ENCODE results near the gene RELCH.
A peak's percentile ranks its signal among the peaks of the same experiment; 100 is the strongest.

Gene RELCH

DNA sequence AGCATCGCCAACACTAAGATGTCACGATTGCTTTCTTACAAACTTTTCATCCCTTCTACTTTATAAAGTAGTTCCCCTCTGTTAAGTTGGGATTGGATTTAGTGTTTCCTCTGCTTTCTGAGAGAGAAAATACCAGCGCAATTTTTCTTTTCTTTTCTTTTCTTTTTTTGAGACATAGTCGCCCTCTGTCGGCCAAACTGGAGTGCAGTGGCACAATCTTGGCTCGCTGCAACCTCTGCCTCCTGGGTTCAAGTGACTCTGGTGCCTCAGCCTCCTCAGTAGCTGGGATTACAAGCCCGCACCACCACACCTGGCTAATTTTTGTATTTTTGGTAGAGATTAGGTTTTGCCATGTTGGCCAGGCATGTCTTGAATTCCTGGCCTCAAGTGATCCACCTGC, 9.0 kb downstream of the RELCH start:
- DNase-seq (ENCODE audit: low read depth), result no peak

- no peak for DNase-seq (ENCODE audit: low read depth)
Observed at GRCh38 chr18:62196980-62197379, 9.9 kb downstream of the RELCH start.

GRCh38 chr18:62198259-62198658, 11.2 kb downstream of the RELCH start:
- DNase-seq (ENCODE audit: low read depth), result no peak

DNA sequence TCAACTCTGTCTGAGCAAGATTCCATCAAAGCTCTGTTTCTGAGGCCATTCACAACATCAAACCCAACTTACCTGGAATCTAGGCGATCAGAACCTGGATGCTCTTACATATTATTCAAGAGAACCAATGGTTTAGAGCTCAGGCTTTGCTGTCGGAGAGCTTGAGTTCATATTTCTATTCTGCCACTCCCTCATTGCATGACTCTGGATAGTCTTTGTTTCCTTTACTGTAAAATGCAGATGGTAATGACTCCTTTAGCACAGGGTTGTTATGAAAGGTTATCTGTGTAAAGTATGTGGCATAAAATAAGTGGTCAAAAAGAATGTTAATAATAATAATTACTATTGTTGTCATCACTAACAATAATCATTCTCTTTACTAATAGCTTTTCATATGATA, 12.6 kb downstream of the RELCH start:
- no peak for DNase-seq (ENCODE audit: low read depth)

GRCh38 chr18:62200121-62200914, 13.3 kb downstream of the RELCH start:
- no peak for DNase-seq (ENCODE audit: low read depth)

GRCh38 chr18:62201870-62202269, 14.8 kb downstream of the RELCH start:
- no peak for DNase-seq (ENCODE audit: low read depth)

GRCh38 chr18:62205824-62206223, 18.8 kb downstream of the RELCH start:
- DNase-seq (ENCODE audit: low read depth), result no peak

GRCh38 chr18:62206593-62206992, 19.5 kb downstream of the RELCH start:
- no peak for DNase-seq (ENCODE audit: low read depth)

GRCh38 chr18:62209046-62209445, 22.0 kb downstream of the RELCH start:
- no peak for DNase-seq (ENCODE audit: low read depth)

DNA sequence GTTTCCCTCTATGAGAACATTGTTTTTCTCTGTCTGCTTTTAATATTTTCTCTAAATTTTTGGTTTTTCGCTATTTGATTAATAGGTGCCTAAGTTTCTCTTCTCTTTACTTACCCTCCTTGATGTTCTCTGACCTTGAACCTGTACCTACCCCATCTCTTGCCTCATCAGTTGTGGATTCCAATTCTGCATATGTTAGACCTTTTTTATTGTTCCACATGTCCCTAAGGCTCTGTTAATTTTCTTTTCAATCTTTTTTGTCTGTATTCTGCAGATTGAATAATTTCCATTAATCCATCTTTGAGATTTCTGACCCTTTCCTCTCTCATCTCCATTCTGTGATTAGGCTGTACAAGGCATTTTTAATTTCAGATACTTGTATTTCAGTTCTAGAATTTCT, 23.1 kb downstream of the RELCH start:
- no peak for DNase-seq (ENCODE audit: low read depth)

DNA sequence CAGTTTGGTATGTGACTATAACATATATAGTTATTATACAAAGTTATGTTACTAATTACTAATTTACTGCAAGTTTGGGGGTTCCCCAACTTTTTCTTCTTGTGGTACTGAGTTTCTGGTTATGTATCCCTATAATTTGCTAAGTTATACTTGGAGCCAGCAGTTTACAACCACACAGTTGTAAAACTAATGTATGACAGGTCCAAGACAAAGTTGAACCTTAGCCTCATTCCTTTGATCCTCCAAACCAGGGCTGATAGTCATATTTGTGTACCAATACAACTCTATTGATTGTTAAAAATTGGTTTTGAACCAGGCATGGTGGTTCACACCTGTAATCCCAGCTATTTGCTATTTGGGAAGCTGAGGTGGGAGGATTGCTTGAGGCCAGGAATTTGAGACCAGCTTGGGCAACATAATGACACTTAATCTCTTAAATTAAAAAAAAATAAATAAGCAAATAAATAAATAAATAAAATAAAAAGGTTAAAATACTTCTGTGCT, 24.3 kb downstream of the RELCH start:
- no peak for DNase-seq (ENCODE audit: low read depth)

- DNase-seq (ENCODE audit: low read depth), result no peak
Observed at GRCh38 chr18:62214790-62215189, 27.7 kb downstream of the RELCH start.

GRCh38 chr18:62224229-62224628, 37.2 kb downstream of the RELCH start:
- DNase-seq (ENCODE audit: low read depth), result no peak

- no peak for DNase-seq (ENCODE audit: low read depth)
Observed at GRCh38 chr18:62226047-62226446, 39.0 kb downstream of the RELCH start.

DNA sequence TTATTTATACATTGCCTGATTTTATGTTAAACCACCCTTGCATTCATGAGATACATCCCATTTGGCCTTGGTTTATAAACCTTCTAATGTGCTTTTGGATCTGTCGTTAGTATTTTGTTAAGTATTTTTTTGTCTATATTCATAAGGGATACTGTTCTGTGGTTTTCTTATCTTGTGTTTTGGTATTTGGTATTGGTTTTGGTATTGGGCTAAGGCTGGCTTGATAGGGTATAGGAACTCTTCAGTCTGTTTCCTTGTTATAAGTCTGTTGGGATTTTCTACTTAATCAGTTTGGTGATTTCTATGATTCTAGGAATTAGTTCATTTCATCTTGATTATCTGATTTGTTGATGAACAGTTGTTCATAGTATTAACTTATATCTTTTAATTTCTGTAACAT, 49.2 kb downstream of the RELCH start:
- DNase-seq (ENCODE audit: low read depth), result no peak

- no peak for DNase-seq (ENCODE audit: low read depth)
Observed at GRCh38 chr18:62239475-62239874, 52.4 kb downstream of the RELCH start.

DNA sequence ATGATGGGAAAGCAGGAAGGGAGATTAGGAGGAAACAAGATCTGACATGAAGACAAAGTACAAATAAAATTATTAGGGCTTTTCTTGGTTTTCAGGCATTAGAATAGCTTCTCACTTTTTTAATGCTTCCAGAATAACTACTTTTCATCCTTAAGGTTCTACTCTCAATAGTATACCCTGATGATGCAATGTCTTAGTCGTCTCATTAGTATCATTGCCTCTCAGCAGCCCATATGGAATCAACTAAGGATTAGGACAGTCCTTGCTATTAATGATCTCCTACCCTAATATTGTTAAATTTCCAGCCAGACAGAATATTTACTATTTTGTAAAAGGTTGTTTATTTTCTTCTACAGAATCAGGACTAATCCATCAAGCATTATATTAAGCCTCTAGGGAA, 55.9 kb downstream of the RELCH start:
- no peak for DNase-seq (ENCODE audit: low read depth)

- no peak for DNase-seq (ENCODE audit: low read depth)
Observed at GRCh38 chr18:62245177-62245576, 58.1 kb downstream of the RELCH start.

- no peak for DNase-seq (ENCODE audit: low read depth)
Observed at GRCh38 chr18:62245699-62246098, 58.6 kb downstream of the RELCH start.

GRCh38 chr18:62248313-62248712, 61.3 kb downstream of the RELCH start:
- DNase-seq (ENCODE audit: low read depth), result no peak

- peak; percentile 2 for DNase-seq (ENCODE audit: low read depth)
Observed at GRCh38 chr18:62249478-62250097, 62.5 kb downstream of the RELCH start.

DNA sequence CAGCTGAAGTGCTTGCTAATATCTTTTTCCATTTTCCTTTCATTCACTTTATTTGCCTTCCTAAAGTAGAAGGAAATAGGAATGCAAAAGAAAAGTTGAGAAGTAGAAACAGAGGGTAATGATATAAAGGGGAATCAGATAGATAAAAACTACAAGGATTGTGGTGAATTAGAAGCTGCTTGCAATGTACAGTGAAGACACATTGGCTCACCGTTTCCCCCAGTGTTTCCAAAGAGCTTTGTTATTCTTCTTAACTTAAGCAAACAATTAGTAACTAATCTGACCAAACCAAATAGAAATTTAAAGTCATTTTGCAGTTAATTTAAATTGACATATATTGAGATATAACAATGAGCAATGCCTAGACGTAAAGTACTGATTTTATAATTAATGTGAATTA, 63.4 kb downstream of the RELCH start:
- no peak for DNase-seq (ENCODE audit: low read depth)

DNA sequence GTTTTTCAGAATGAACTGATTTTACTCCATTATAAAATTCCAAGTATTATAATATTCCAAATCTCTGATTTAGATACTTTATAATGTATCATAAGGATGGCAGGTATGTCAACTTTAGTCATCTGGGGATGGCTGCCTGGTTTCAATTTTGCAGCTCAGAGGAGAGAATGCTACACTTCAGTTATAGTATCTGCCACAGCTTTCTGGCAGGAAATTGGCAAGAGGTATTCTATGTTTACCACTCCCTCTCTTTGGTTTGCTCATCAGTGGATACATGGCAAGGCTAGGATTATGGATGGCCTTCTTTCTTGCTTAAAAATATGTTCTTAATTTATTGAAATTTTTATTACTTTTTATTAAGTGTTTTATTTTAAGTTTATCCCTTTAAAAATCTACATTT, 71.0 kb downstream of the RELCH start:
- DNase-seq (ENCODE audit: low read depth), result no peak

- DNase-seq (ENCODE audit: low read depth), result no peak
Observed at GRCh38 chr18:62258616-62259015, 71.6 kb downstream of the RELCH start.

Measured in GM04503 (cell line).